Smooth muscle cell (in vitro differentiated cells): ENCODE data around the gene SZT2. TPM values are rescaled to one million over a fixed set of nuclear protein-coding genes. Genes with fewer than 3 reads are reported as not detected.

Experiments
- DNase-seq: peaks from one replicate; lab custom pipeline; 2025; ENCODE audit not compliant: unreplicated experiment; lab: John Stamatoyannopoulos, UW
- H2AFZ ChIP-seq: fragments of 200-600 bp; sonication (generic); 2 replicates; pipeline ENCODE4 v1.6.0; 2016; ENCODE audit warnings: antibody characterized with exemption, low read depth, mild to moderate bottlenecking
- H3F3A ChIP-seq: fragments of 200-600 bp; sonication (generic); 2 replicates; pipeline ENCODE4 v1.6.0; 2017; ENCODE audit warnings: antibody characterized with exemption, low read depth
- H3K27ac ChIP-seq: fragments of 200-600 bp; sonication (generic); 2 replicates; pipeline ENCODE4 v1.5.1; 2016; ENCODE audit warnings: low read depth, mild to moderate bottlenecking
- H3K27me3 ChIP-seq: fragments of 200-600 bp; sonication (generic); 2 replicates; pipeline ENCODE4 v1.6.1; 2016; ENCODE audit warnings: low read depth, mild to moderate bottlenecking
- H3K36me3 ChIP-seq: fragments of 200-600 bp; sonication (generic); 2 replicates; pipeline ENCODE4 v1.5.1; 2016; ENCODE audit warnings: low read depth
- H3K4me1 ChIP-seq: fragments of 200-600 bp; sonication (generic); 2 replicates; pipeline ENCODE4 v1.5.1; 2016; ENCODE audit warnings: low read depth
- H3K4me2 ChIP-seq: fragments of 200-600 bp; sonication (generic); 2 replicates; pipeline ENCODE4 v1.6.0; 2016; ENCODE audit warnings: mild to moderate bottlenecking
- H3K4me3 ChIP-seq: fragments of 200-600 bp; sonication (generic); 2 replicates; pipeline ENCODE4 v1.5.1; 2016; ENCODE audit warnings: mild to moderate bottlenecking
- H3K79me2 ChIP-seq: fragments of 200-600 bp; sonication (generic); 2 replicates; pipeline ENCODE4 v1.6.0; 2016; ENCODE audit warnings: low read depth, mild to moderate bottlenecking
- H3K9ac ChIP-seq: fragments of 200-600 bp; sonication (generic); 2 replicates; pipeline ENCODE4 v1.6.0; 2016; ENCODE audit warnings: low read depth
- H3K9me3 ChIP-seq: fragments of 200-600 bp; sonication (generic); replicated peaks from 2 replicates; pipeline ENCODE4 v1.5.1; 2016; ENCODE audit warnings: low read depth
- H4K20me1 ChIP-seq: fragments of 200-600 bp; sonication (generic); 2 replicates; pipeline ENCODE4 v1.6.0; 2016; ENCODE audit warnings: low read depth
- WGBS: methylation state at CpG from one replicate; pipeline ENCODE4 v1.1.7; 2016; ENCODE audit warnings: low lambda C conversion rate; 5-methylcytosine and 5-hydroxymethylcytosine counted together
- polyA plus RNA-seq: library from polyadenylated mRNA; unstranded; fragments of >200 nt; fragmentation: Nextera tagmentation; extraction: Ambion mirVana; gene quantifications from 2 replicates; pipeline ENCODE4 v1.2.1, GENCODE V29; 2016
- total RNA-seq: library from RNA; depleted of rRNA; stranded (reverse); fragments of >200 nt; gene quantifications from 2 replicates; pipeline ENCODE4 v1.2.3, GENCODE V29; 2014
- TF ChIP-seq, protein P1 (sequence below): fragments of 200-600 bp; sonication (generic); IDR thresholded peaks from 2 replicates; pipeline ENCODE4 v1.5.1; 2017; ENCODE audit warnings: borderline replicate concordance, mild to moderate bottlenecking, antibody characterized with exemption; ENCODE audit not compliant: insufficient read depth, poor library complexity, severe bottlenecking

SZT2 gene
- total and polyA plus RNA-seq, 2 experiments from 2014 or later, result 9.0 to 20.8 TPM

DNA sequence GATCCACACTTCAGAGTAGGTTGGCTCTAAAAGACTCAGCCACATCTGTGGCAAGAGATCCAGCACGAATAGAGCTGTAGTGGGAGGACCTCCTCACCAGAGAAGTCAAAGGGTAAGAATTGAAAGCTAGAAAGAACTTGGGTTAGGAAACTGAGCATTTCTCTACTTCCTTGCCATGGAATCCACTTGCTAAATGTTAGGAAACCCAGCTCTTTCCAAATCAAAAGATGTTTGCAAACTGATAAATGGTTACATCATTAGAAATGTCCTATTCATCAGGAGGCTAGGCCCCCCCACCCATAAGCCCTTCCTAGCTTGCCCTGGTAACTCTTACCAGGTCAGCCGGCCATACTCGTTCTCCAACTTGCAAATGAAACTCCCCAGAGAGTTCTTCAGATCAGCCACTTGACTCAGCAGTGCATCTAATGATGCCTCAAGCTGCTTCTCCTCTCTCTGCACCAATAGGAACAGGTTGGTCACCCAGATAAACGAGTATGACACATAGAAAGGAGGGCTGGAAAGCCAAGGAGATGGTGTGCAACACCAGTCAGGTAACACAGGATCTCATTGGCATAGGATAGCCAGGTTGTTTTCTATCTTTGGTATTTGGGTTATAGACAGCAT is 1.6 kb upstream of the SZT2 start:
- Histone ChIP-seq H3K9ac (peak overlapping the region; percentile 83), H3K4me3 (peak overlapping the region; percentile 74), H3K4me1 (peaks cover 16% of the 10 kb centered on the region), H3K27me3 (no peaks in the 10 kb centered on the region), H3K27ac (peak overlapping the region; percentile 64), H3K36me3 (peaks cover 5% of the 10 kb centered on the region), H3K9me3 (no peaks in the 10 kb centered on the region), H2AFZ (no peak overlapping the region), H3K79me2 (peaks cover 51% of the 10 kb centered on the region), H3K4me2 (peak overlapping the region; percentile 91), H3F3A (no peaks in the 10 kb centered on the region), H4K20me1 (peaks cover 27% of the 10 kb centered on the region)
- WGBS, result 83% methylated on average over 4 of the region's 4 CpGs
- DNase-seq, result no peak
- TF ChIP-seq, protein P1, sequence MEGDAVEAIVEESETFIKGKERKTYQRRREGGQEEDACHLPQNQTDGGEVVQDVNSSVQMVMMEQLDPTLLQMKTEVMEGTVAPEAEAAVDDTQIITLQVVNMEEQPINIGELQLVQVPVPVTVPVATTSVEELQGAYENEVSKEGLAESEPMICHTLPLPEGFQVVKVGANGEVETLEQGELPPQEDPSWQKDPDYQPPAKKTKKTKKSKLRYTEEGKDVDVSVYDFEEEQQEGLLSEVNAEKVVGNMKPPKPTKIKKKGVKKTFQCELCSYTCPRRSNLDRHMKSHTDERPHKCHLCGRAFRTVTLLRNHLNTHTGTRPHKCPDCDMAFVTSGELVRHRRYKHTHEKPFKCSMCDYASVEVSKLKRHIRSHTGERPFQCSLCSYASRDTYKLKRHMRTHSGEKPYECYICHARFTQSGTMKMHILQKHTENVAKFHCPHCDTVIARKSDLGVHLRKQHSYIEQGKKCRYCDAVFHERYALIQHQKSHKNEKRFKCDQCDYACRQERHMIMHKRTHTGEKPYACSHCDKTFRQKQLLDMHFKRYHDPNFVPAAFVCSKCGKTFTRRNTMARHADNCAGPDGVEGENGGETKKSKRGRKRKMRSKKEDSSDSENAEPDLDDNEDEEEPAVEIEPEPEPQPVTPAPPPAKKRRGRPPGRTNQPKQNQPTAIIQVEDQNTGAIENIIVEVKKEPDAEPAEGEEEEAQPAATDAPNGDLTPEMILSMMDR, result no peak

DNA sequence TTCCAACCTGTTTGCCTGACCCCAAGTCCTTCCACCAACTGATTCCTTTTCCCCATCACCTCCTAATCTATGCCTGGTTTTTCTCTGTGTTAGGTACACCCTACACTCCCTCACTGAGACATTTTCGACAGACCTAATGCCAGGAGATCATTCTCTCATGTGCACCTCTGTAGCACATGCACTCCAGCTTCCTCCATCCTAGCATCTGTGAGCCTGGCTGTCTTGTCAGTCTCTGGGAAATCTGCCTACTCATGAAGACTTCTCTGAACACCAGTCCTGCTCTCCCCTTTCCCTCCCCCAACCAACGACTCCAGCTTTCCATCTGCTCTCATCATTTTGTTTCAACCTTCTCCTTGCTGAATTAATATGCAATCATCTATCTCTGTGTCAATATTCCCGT is 1.1 kb upstream of the SZT2 start:
- peaks cover 27% of the 10 kb centered on the region for H4K20me1 ChIP-seq
- H3K4me3 ChIP-seq, result peak overlapping the region; percentile 74
- 70% methylated on average over 3 of the region's 3 CpGs for WGBS
- TF ChIP-seq, protein P1, result no peak
- H3K4me2 ChIP-seq, result peak overlapping the region; percentile 91
- no peaks in the 10 kb centered on the region for H3F3A ChIP-seq
- no peak overlapping the region for H2AFZ ChIP-seq
- peaks cover 5% of the 10 kb centered on the region for H3K36me3 ChIP-seq
- H3K4me1 ChIP-seq, result peaks cover 16% of the 10 kb centered on the region
- peaks cover 56% of the 10 kb centered on the region for H3K79me2 ChIP-seq
- peak overlapping the region; percentile 64 for H3K27ac ChIP-seq
- H3K9ac ChIP-seq, result peak overlapping the region; percentile 83
- H3K27me3 ChIP-seq, result no peaks in the 10 kb centered on the region
- H3K9me3 ChIP-seq, result no peaks in the 10 kb centered on the region
- DNase-seq, result no peak

DNA sequence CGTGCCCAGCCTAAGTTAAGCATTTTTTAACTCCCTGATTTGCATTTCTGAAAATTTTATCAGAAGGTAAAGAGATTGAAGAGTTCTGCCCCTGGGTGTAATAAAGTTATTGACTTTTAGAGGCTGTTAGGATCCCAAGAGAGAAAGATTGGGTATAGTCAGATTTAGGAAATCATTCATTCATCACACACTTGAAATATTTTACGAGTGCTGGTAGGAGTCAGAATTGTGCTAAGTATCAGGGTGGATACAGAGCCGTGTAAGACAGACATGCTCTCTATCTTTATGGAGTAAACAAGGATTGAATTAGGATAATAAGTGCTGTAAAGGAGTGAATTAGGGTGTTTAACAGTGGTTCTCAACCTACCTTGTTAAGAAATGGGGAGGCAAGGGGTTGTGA is 3.0 kb downstream of the SZT2 start:
- 62% methylated on average over 3 of the region's 3 CpGs for WGBS
- H3K27ac ChIP-seq, result no peak overlapping the region
- peaks cover 78% of the 10 kb centered on the region for H3K79me2 ChIP-seq
- TF ChIP-seq, protein P1, result no peak
- H2AFZ ChIP-seq, result no peak overlapping the region
- no peak overlapping the region for H3K4me2 ChIP-seq
- H3K4me3 ChIP-seq, result no peak overlapping the region
- no peak for DNase-seq
- no peaks in the 10 kb centered on the region for H3K9me3 ChIP-seq
- H3K36me3 ChIP-seq, result peaks cover 4% of the 10 kb centered on the region
- no peak overlapping the region for H3K9ac ChIP-seq
- H3K27me3 ChIP-seq, result no peaks in the 10 kb centered on the region
- H4K20me1 ChIP-seq, result peaks cover 37% of the 10 kb centered on the region
- H3F3A ChIP-seq, result no peaks in the 10 kb centered on the region
- H3K4me1 ChIP-seq, result peaks cover 16% of the 10 kb centered on the region

DNA sequence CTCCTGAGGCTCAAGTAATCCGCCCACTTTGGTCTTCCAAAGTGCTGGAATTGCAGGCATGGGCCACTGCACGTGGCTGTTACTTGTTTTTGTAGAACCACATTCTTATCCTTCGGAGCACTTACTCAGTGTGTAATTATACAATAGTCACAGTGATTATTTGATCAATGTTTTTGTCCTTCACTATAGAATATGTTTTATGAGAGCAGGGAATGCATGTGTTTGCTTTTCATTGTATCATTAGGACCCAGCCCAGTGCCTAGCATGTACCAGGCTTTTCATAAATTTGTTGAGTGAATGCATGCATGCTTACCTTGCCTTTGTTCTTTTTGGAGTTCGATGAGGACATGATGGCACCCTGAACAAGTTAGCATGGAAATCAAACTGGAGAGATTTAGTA is 5.8 kb downstream of the SZT2 start:
- Histone ChIP-seq H3K27ac (no peak overlapping the region), H3K4me2 (no peak overlapping the region), H3F3A (no peaks in the 10 kb centered on the region), H3K79me2 (peaks cover 72% of the 10 kb centered on the region), H3K9ac (no peak overlapping the region), H3K27me3 (no peaks in the 10 kb centered on the region), H2AFZ (no peak overlapping the region), H3K4me1 (peaks cover 4% of the 10 kb centered on the region), H3K9me3 (no peaks in the 10 kb centered on the region), H3K4me3 (no peak overlapping the region), H4K20me1 (peaks cover 53% of the 10 kb centered on the region), H3K36me3 (peaks cover 3% of the 10 kb centered on the region)
- DNase-seq, result no peak
- 94% methylated on average over 4 of the region's 4 CpGs for WGBS
- TF ChIP-seq, protein P1, result no peak
